H9 (cell line): ENCODE data around the gene TSPAN18. TPM values are rescaled to one million over a fixed set of nuclear protein-coding genes. Genes with fewer than 3 reads are reported as not detected.

Experiments used
- DNase-seq: peaks from one replicate; pipeline ENCODE4 v3.0.0-alpha.2; 2017
- H2AFZ ChIP-seq: one replicate; pipeline ENCODE4 v1.6.1; 2013; ENCODE audit warnings: mild to moderate bottlenecking, low read length, control low read depth, moderate library complexity
- H2AK5ac ChIP-seq: 2 replicates; pipeline ENCODE4 v1.6.1; 2013; ENCODE audit warnings: low read length, control low read depth, mixed read lengths; ENCODE audit not compliant: insufficient read length
- H2BK120ac ChIP-seq: one replicate; pipeline ENCODE4 v1.6.1; 2013; ENCODE audit warnings: low read depth, mild to moderate bottlenecking, low read length, control low read depth, inconsistent platforms; ENCODE audit not compliant: poor library complexity, severe bottlenecking
- H2BK12ac ChIP-seq: 2 replicates; pipeline ENCODE4 v1.6.1; 2013; ENCODE audit warnings: low read length, control low read depth, mixed read lengths, low read depth; ENCODE audit not compliant: insufficient read length
- H2BK15ac ChIP-seq: 2 replicates; pipeline ENCODE4 v1.6.1; 2013; ENCODE audit warnings: low read depth, low read length, control low read depth
- H2BK20ac ChIP-seq: one replicate; pipeline ENCODE4 v1.6.1; 2013; ENCODE audit warnings: low read depth, mild to moderate bottlenecking, low read length, control low read depth, inconsistent platforms; ENCODE audit not compliant: poor library complexity, severe bottlenecking
- H2BK5ac ChIP-seq: 2 replicates; pipeline ENCODE4 v1.6.1; 2013; ENCODE audit warnings: low read length, control low read depth, mixed read lengths; ENCODE audit not compliant: insufficient read length
- H3K14ac ChIP-seq: 2 replicates; pipeline ENCODE4 v1.6.1; 2013; ENCODE audit warnings: low read length, control low read depth; ENCODE audit not compliant: insufficient read depth
- H3K18ac ChIP-seq: 2 replicates; pipeline ENCODE4 v1.6.1; 2013; ENCODE audit warnings: low read depth, mild to moderate bottlenecking, mixed read lengths, low read length, control low read depth; ENCODE audit not compliant: insufficient read length
- H3K23ac ChIP-seq: 2 replicates; pipeline ENCODE4 v1.6.1; 2013; ENCODE audit warnings: low read length, control low read depth, mixed read lengths, low read depth; ENCODE audit not compliant: insufficient read length
- H3K23me2 ChIP-seq: 2 replicates; pipeline ENCODE4 v1.6.1; 2013; ENCODE audit warnings: low read depth, mild to moderate bottlenecking, mixed read lengths, low read length, control low read depth; ENCODE audit not compliant: insufficient read length, poor library complexity, severe bottlenecking
- H3K27ac ChIP-seq: 2 replicates; pipeline ENCODE4 v1.5.1; 2013; ENCODE audit warnings: low read length, control low read depth, mixed read lengths, low read depth; ENCODE audit not compliant: insufficient read length
- H3K27me3 ChIP-seq: 2 replicates; pipeline ENCODE4 v1.6.1; 2013; ENCODE audit warnings: low read length, control low read depth, inconsistent platforms; ENCODE audit not compliant: insufficient read depth
- H3K4ac ChIP-seq: 2 replicates; pipeline ENCODE4 v1.6.1; 2013; ENCODE audit warnings: low read depth, mild to moderate bottlenecking, control low read depth, inconsistent platforms, low read length, moderate library complexity
- H3K4me1 ChIP-seq: 2 replicates; pipeline ENCODE4 v1.6.1; 2013; ENCODE audit warnings: low read length, control low read depth, inconsistent platforms; ENCODE audit not compliant: insufficient read depth
- H3K4me2 ChIP-seq: 2 replicates; pipeline ENCODE4 v1.6.1; 2013; ENCODE audit warnings: low read length, control low read depth, mixed read lengths; ENCODE audit not compliant: insufficient read length, insufficient read depth
- H3K56ac ChIP-seq: 2 replicates; pipeline ENCODE4 v1.6.1; 2013; ENCODE audit warnings: low read depth, mild to moderate bottlenecking, mixed read lengths, low read length, control low read depth; ENCODE audit not compliant: insufficient read length
- H3K79me1 ChIP-seq: 2 replicates; pipeline ENCODE4 v1.6.1; 2013; ENCODE audit warnings: low read depth, mild to moderate bottlenecking, moderate library complexity, low read length, control low read depth, inconsistent platforms; ENCODE audit not compliant: insufficient read depth, poor library complexity, severe bottlenecking
- H3K79me2 ChIP-seq: 2 replicates; pipeline ENCODE4 v1.6.1; 2013; ENCODE audit warnings: low read length, control low read depth, inconsistent platforms; ENCODE audit not compliant: insufficient read depth
- H3K9ac ChIP-seq: 2 replicates; pipeline ENCODE4 v1.6.1; 2013; ENCODE audit warnings: low read length, control low read depth, mixed read lengths; ENCODE audit not compliant: insufficient read length; ENCODE audit errors: extremely low read depth
- H3K9me3 ChIP-seq: one replicate; pipeline ENCODE4 v1.6.1; 2013; ENCODE audit warnings: low read depth, low read length, inconsistent platforms; ENCODE audit not compliant: control insufficient read depth
- H3T11ph ChIP-seq: one replicate; pipeline ENCODE4 v1.6.1; 2013; ENCODE audit warnings: mild to moderate bottlenecking, low read length, control low read depth, inconsistent platforms
- H4K20me1 ChIP-seq: one replicate; pipeline ENCODE4 v1.6.1; 2013; ENCODE audit not compliant: control insufficient read depth, insufficient read length, insufficient read depth
- H4K5ac ChIP-seq: 2 replicates; pipeline ENCODE4 v1.6.1; 2013; ENCODE audit warnings: low read depth, mild to moderate bottlenecking, mixed read lengths, low read length, control low read depth; ENCODE audit not compliant: insufficient read length
- H4K8ac ChIP-seq: replicated peaks from 2 replicates; pipeline ENCODE4 v1.6.1; 2013; ENCODE audit warnings: low read length, control low read depth, mixed read lengths, low read depth; ENCODE audit not compliant: insufficient read length
- H4K91ac ChIP-seq: 2 replicates; pipeline ENCODE4 v1.6.1; 2013; ENCODE audit warnings: low read depth, mild to moderate bottlenecking, moderate library complexity, mixed read lengths, low read length, control low read depth; ENCODE audit not compliant: insufficient read length
- H3K27ac Mint-ChIP-seq, 3 experiments: 2 replicates in 2 of 3; 3 replicates in 1 of 3; pipeline ENCODE4 v1.8.0; 2020 to 2021; ENCODE audit warnings: mixed read lengths in 3 of 3, mild to moderate bottlenecking in 1 of 3, moderate library complexity in 1 of 3
- H3K27me3 Mint-ChIP-seq: 2 replicates; pipeline ENCODE4 v1.8.0; 2021; ENCODE audit warnings: low read depth, mild to moderate bottlenecking, moderate library complexity, mixed read lengths
- H3K36me3 Mint-ChIP-seq, 3 experiments: 2 replicates in 2 of 3; 3 replicates in 1 of 3; pipeline ENCODE4 v1.8.0; 2020 to 2021; ENCODE audit warnings: low read depth in 3 of 3, mixed read lengths in 3 of 3; ENCODE audit not compliant: insufficient read depth in 1 of 3
- H3K4me1 Mint-ChIP-seq, 2 experiments: 2 replicates each; pipeline ENCODE4 v1.8.0; 2020; ENCODE audit warnings: mixed read lengths in 2 of 2
- H3K4me3 Mint-ChIP-seq, 2 experiments: 2 replicates in 1 of 2; 3 replicates in 1 of 2; pipeline ENCODE4 v1.8.0; 2020 to 2021; ENCODE audit warnings: mild to moderate bottlenecking in 2 of 2, mixed read lengths in 2 of 2, moderate library complexity in 1 of 2
- H3K9me3 Mint-ChIP-seq, 2 experiments: 2 replicates in 1 of 2; 3 replicates in 1 of 2; pipeline ENCODE4 v1.8.0; 2020; ENCODE audit warnings: mild to moderate bottlenecking in 2 of 2, mixed read lengths in 2 of 2, moderate library complexity in 1 of 2
- WGBS: extraction: QIAGEN DNeasy Blood & Tissue Kit; methylation state at CpG from one replicate; pipeline ENCODE4 v1.1.7; 2013; ENCODE audit warnings: missing lambda C conversion rate, low lambda C conversion rate, mixed read lengths; ENCODE audit not compliant: insufficient read length; ENCODE audit errors: extremely low coverage; 5-methylcytosine and 5-hydroxymethylcytosine counted together
- total RNA-seq: library from RNA; stranded (reverse); gene quantifications from 2 replicates; pipeline ENCODE4 v1.2.1, GENCODE V29; 2021
- TF ChIP-seq, protein P1 (sequence below): fragments of 200-600 bp; sonication (generic); conservative IDR thresholded peaks from 3 replicates; pipeline ENCODE4 v1.8.0; 2021; ENCODE audit warnings: antibody characterized with exemption, mild to moderate bottlenecking

Gene TSPAN18
- total RNA-seq, 1 experiment from 2014 or later = 25.3 TPM

DNA sequence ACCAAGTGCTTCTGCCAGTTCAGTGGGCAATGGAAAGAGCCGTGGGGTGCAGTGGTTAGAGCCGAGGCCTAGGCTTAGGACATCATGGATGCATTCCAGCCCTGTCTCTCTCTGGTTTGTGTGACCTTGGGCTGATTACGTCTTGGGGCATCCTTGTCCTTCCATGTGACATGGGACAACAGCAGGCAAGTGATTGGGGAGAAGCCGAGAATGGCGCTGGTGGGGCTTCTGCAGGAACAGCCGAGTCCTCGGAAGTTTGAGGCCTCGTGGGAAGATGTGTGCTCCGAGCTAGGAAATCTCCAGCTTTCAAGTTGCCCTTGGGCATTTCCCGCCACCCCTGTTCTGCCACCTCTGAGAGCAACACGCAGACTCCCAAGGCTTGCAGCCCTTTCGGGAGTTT lies 16.6 kb downstream of the TSPAN18 start:
- peaks cover 16% of the 10 kb centered on the region for H3K27me3 Mint-ChIP-seq
- Histone ChIP-seq H2BK15ac (no peak overlapping the region), H3K14ac (no peak overlapping the region), H3K18ac (no peak overlapping the region), H3K9me3 (no peaks in the 10 kb centered on the region), H3K23ac (no peak overlapping the region), H2AK5ac (no peak overlapping the region), H4K20me1 (no peaks in the 10 kb centered on the region), H4K91ac (no peak overlapping the region), H3K27ac (no peak overlapping the region), H3K4me2 (no peak overlapping the region), H3K27me3 (no peaks in the 10 kb centered on the region; the same call in 1 of the 2 replicates), H3T11ph (no peak overlapping the region), H4K5ac (no peak overlapping the region), H3K4ac (no peak overlapping the region), H3K4me1 (peaks cover 17% of the 10 kb centered on the region), H3K56ac (no peak overlapping the region), H2BK5ac (no peak overlapping the region), H2BK20ac (no peak overlapping the region), H2BK12ac (peak overlapping the region; percentile 41), H4K8ac (no peak overlapping the region), H3K9ac (no peak overlapping the region), H3K79me1 (no peaks in the 10 kb centered on the region), H3K79me2 (no peaks in the 10 kb centered on the region), H3K23me2 (no peaks in the 10 kb centered on the region), H2AFZ (no peak overlapping the region), H2BK120ac (no peak overlapping the region)
- H3K9me3 Mint-ChIP-seq = no peaks in the 10 kb centered on the region
- peaks cover 44 to 60% of the 10 kb centered on the region in 2 experiments for H3K4me1 Mint-ChIP-seq
- no peak overlapping the region for H3K27ac Mint-ChIP-seq
- TF ChIP-seq, protein P1, sequence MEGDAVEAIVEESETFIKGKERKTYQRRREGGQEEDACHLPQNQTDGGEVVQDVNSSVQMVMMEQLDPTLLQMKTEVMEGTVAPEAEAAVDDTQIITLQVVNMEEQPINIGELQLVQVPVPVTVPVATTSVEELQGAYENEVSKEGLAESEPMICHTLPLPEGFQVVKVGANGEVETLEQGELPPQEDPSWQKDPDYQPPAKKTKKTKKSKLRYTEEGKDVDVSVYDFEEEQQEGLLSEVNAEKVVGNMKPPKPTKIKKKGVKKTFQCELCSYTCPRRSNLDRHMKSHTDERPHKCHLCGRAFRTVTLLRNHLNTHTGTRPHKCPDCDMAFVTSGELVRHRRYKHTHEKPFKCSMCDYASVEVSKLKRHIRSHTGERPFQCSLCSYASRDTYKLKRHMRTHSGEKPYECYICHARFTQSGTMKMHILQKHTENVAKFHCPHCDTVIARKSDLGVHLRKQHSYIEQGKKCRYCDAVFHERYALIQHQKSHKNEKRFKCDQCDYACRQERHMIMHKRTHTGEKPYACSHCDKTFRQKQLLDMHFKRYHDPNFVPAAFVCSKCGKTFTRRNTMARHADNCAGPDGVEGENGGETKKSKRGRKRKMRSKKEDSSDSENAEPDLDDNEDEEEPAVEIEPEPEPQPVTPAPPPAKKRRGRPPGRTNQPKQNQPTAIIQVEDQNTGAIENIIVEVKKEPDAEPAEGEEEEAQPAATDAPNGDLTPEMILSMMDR = no peak
- peaks cover 0 to 3% (median 3%) of the 10 kb centered on the region in 3 experiments; a peak in 3 of 7 replicates for H3K36me3 Mint-ChIP-seq
- no peak overlapping the region for H3K4me3 Mint-ChIP-seq
- no CpG with 5 or more reads among the region's 12 CpGs for WGBS
- DNase-seq = no peak
